Left lung (tissue), 10 donors: ENCODE measurements around the gene CTSH. TPM values are rescaled to one million over a fixed set of nuclear protein-coding genes. Genes with fewer than 3 reads are reported as not detected.

Experiments used
- ATAC-seq: fragments of 200-7000 bp; cut with Tn5 transposase; one replicate; pipeline ENCODE4 v1.9.1; 2020; ENCODE audit warnings: moderate library complexity
- DNase-seq, 4 donors: peaks; one replicate each; pipeline ENCODE4 v3.0.0-alpha.2; 2013 to 2020
- H3K27ac ChIP-seq, 2 donors: fragments of 200-600 bp; sonication (generic) in 1 of 2; one replicate each; pipeline versions ENCODE4 v1.5.0 to v1.8.0; 2020 to 2021
- H3K27me3 ChIP-seq, 2 donors: fragments of 200-600 bp; sonication (generic) in 1 of 2; one replicate each; pipeline versions ENCODE4 v1.5.0 to v1.8.0; 2020 to 2021
- H3K36me3 ChIP-seq, 2 donors: fragments of 200-600 bp; sonication (generic) in 1 of 2; one replicate each; pipeline versions ENCODE4 v1.5.0 to v1.8.0; 2020 to 2021
- H3K4me1 ChIP-seq, 2 donors: fragments of 200-600 bp; one replicate each; pipeline ENCODE4 v1.8.0; 2021
- H3K4me3 ChIP-seq, 2 donors: fragments of 200-600 bp; sonication (generic) in 1 of 2; one replicate each; pipeline versions ENCODE4 v1.5.0 to v1.8.0; 2020 to 2021; ENCODE audit warnings: mild to moderate bottlenecking in 1 of 2
- H3K9me3 ChIP-seq, 2 donors: fragments of 200-600 bp; sonication (generic) in 1 of 2; one replicate each; pipeline versions ENCODE4 v1.5.0 to v1.8.0; 2020 to 2021
- intact Hi-C, 2 donors: fragments of 100-400 bp; cut with DNase I; formaldehyde crosslinking; loops; one replicate each; pipeline versions ENCODE4 v1.11.2 to v1.14.2; 2022
- polyA plus RNA-seq, 6 donors: library from polyadenylated mRNA; unstranded; fragments of 120-200 nt; gene quantifications; one replicate each; pipeline ENCODE4 v1.2.1, GENCODE V29; 2013; ENCODE audit not compliant: insufficient read length in 6 of 6
- total RNA-seq, 2 donors: library from RNA; stranded (reverse); fragmentation: NEBNext Ultra II Directional; extraction: Animal tissue kit (Norgen Biotek cat#: 25700); gene quantifications; one replicate each; pipeline ENCODE4 v1.2.1, GENCODE V29; 2021
- TF ChIP-seq, protein P1 (sequence below), 2 donors: fragments of 200-600 bp; sonication (generic) in 1 of 2; IDR thresholded peaks; one replicate each; pipeline versions ENCODE4 v1.5.0 to v1.8.0; 2021; ENCODE audit warnings: antibody characterized with exemption in 2 of 2
- donor health status: DM: no; HTN: yes; CAD: no.
- donor health status: DM: no; HTN: no; CAD: no.

CTSH gene
- total and polyA plus RNA-seq, 8 donors, result 97.5 to 1,298 (median 234) TPM

DNA sequence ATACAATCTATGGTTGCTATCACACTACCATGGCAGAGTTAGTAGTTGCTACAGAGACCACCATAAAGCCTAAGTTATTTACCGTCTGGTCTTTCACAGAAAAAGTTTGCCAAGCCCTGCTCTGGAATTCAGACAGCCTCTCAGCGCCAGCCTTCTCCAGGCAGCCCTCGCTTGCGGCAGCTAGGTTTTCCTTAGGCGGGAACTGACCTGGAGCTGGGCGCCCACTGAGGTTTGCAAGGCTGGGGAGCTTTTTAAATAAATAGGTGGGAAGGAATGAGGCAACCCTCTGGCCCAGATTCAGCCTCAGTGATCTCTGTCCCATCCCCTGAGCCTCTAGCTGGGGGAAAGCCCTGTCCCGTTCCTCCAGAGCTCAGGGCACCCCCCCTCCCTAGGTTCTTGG is 1.2 kb downstream of the CTSH start:
- peak; percentile 4 for ATAC-seq
- Histone ChIP-seq H3K9me3 (no peaks in the 10 kb centered on the region), H3K27me3 (peaks cover 0 to 8% of the 10 kb centered on the region in 2 donors), H3K36me3 (peaks cover 0 to 9% of the 10 kb centered on the region in 2 donors), H3K27ac (peak overlapping the region; percentile 86 to 92), H3K4me1 (peaks cover 7 to 45% of the 10 kb centered on the region in 2 donors), H3K4me3 (peak overlapping the region; percentile 62 to 73)
- intact Hi-C loops, result no loop called here
- TF ChIP-seq, protein P1, sequence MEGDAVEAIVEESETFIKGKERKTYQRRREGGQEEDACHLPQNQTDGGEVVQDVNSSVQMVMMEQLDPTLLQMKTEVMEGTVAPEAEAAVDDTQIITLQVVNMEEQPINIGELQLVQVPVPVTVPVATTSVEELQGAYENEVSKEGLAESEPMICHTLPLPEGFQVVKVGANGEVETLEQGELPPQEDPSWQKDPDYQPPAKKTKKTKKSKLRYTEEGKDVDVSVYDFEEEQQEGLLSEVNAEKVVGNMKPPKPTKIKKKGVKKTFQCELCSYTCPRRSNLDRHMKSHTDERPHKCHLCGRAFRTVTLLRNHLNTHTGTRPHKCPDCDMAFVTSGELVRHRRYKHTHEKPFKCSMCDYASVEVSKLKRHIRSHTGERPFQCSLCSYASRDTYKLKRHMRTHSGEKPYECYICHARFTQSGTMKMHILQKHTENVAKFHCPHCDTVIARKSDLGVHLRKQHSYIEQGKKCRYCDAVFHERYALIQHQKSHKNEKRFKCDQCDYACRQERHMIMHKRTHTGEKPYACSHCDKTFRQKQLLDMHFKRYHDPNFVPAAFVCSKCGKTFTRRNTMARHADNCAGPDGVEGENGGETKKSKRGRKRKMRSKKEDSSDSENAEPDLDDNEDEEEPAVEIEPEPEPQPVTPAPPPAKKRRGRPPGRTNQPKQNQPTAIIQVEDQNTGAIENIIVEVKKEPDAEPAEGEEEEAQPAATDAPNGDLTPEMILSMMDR (IDR thresholded peaks at IDR 0.05), result no peak
- peak in 1 of 4 donors; percentile 44 for DNase-seq

GRCh38 chr15:78942741-78943140 is 2.1 kb downstream of the CTSH start:
- TF ChIP-seq, protein P1 (IDR thresholded peaks at IDR 0.05), result no peak
- ATAC-seq (no peak), DNase-seq (no peak)
- peaks cover 0 to 8% of the 10 kb centered on the region in 2 donors for H3K27me3 ChIP-seq
- H3K36me3 ChIP-seq, result peaks cover 0 to 15% of the 10 kb centered on the region in 2 donors
- H3K27ac ChIP-seq, result peak overlapping the region; percentile 86 to 92
- H3K4me1 ChIP-seq, result peaks cover 15 to 54% of the 10 kb centered on the region in 2 donors
- no peaks in the 10 kb centered on the region for H3K9me3 ChIP-seq
- intact Hi-C loops, result no loop called here
- peak overlapping the region; percentile 62 to 73 for H3K4me3 ChIP-seq

GRCh38 chr15:78938658-78939488 is 6.0 kb downstream of the CTSH start:
- peak overlapping the region in 1 of 2 donors; percentile 7 for H3K4me3 ChIP-seq
- no peak for DNase-seq

GRCh38 chr15:78937132-78937739 is 7.6 kb downstream of the CTSH start:
- Histone ChIP-seq H3K27ac (peak overlapping the region; percentile 28 to 92), H3K36me3 (peaks cover 0 to 70% of the 10 kb centered on the region in 2 donors), H3K27me3 (no peaks in the 10 kb centered on the region), H3K9me3 (no peaks in the 10 kb centered on the region), H3K4me1 (peaks cover 16 to 81% of the 10 kb centered on the region in 2 donors), H3K4me3 (peak overlapping the region in 1 of 2 donors; percentile 2)
- DNase-seq (no peak), ATAC-seq (no peak)
- intact Hi-C loops, result no loop called here
- TF ChIP-seq, protein P1 (IDR thresholded peaks at IDR 0.05), result no peak

More at GRCh38 chr15:78938658-78939488, 6.0 kb downstream of the CTSH start:
- H3K4me1 ChIP-seq, result peaks cover 16 to 84% of the 10 kb centered on the region in 2 donors
- H3K9me3 ChIP-seq, result no peaks in the 10 kb centered on the region
- intact Hi-C loops, result no loop called here
- peaks cover 0 to 2% of the 10 kb centered on the region in 2 donors for H3K27me3 ChIP-seq
- peaks cover 0 to 53% of the 10 kb centered on the region in 2 donors for H3K36me3 ChIP-seq
- peak; percentile 7 for ATAC-seq
- H3K27ac ChIP-seq, result peak overlapping the region; percentile 79 to 92
- TF ChIP-seq, protein P1 (IDR thresholded peaks at IDR 0.05), result no peak

- Histone ChIP-seq H3K9me3 (no peaks in the 10 kb centered on the region), H3K4me1 (peaks cover 13 to 61% of the 10 kb centered on the region in 2 donors), H3K27ac (no peak overlapping the region), H3K4me3 (no peak overlapping the region), H3K27me3 (no peaks in the 10 kb centered on the region), H3K36me3 (peaks cover 0 to 87% of the 10 kb centered on the region in 2 donors)
- no peak for ATAC-seq
- no peak for DNase-seq
- intact Hi-C loops, result no loop called here
- TF ChIP-seq, protein P1 (IDR thresholded peaks at IDR 0.05), result no peak
Measured at GRCh38 chr15:78934655-78935023, 10.2 kb downstream of the CTSH start.
